Activated CD8-positive, alpha-beta memory T cell treated with anti-CD3 and anti-CD28 coated beads, Interleukin-2, amount 50 U/mL, for 24 hours (primary cell): ENCODE results near the gene LSAMP.
"Not testable (repeated sequence)": the region's sequence is repeated elsewhere in the genome, so short reads cannot be mapped to it uniquely, and the experiment has no call there.

Experiments used
- DNase-seq: peaks from one replicate; pipeline ENCODE4 v3.0.0-alpha.2; 2020; ENCODE audit errors: extremely low read depth

The LSAMP gene

DNA sequence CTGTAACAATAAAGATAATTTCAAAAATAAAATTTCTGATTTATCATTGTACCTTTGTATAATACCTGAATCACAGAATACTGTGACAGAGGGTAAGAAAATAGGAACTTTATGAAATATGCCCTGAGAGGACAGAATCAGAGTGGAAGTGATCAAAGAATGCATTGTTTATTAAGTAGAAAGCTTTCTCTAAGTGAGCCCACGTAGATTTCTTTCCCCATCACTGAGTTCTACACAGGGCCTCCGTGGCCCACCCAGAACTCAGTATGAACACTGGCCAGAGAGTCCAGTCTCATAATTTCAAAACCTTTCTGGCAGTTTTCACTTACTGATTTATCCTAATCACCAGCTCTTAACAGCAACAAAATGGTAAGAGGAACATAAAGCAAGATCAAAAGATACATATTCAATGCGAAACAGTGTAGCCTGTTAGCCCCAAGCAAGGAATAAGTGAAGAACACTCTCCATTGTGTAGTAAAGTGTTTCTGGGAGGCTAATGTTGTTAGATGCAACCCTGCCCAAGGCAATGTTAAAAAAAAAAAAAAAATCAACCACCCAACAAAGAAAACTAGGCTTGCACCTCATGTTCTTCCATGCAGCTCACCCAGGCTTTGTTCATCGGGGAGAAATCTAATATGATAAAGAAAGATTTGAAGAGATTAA is 341.3 kb downstream of the LSAMP start:
- no peak for DNase-seq

- no peak for DNase-seq
These were observed 343.2 kb downstream of the LSAMP start for GRCh38 chr3:116102037-116102436.

DNA sequence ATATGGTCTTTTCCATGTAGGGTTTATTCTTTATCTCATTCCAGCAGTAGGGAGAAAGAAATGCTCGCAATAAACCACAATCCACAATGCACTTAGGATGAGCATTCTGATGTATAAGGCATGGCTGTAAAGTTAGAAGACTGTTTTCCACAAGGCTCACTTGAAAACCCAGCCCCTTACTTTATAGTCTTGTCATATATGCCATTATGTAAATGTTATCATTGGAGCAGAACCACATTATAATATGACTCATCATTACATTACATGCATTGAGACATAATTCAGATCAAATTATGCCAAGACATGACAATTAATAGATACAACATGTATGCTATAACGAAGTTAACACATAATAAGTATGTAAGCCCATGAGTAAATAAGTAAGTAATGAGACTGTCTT is 348.1 kb downstream of the LSAMP start:
- DNase-seq: no peak

- DNase-seq: no peak
These were observed 348.7 kb downstream of the LSAMP start for GRCh38 chr3:116096631-116097030.

DNA sequence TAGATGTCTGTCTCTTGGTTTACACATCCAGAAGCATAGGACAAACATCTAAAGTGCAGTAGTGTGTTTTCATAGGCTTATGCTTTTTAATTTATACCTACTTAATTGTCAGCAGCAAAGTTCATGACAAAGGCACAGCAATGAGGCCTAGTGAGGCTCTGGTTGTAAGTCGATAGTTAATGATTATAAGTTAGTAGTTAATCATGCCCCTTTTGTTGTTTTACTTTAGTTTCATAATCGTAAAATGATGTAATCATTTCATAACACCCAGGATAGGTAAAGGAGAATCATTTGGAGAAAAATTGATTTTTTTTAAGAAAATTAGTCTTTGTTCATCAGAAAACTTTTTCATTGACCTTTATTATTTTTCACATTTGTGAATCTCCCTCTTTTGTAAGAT is 351.9 kb downstream of the LSAMP start:
- DNase-seq: no peak

DNA sequence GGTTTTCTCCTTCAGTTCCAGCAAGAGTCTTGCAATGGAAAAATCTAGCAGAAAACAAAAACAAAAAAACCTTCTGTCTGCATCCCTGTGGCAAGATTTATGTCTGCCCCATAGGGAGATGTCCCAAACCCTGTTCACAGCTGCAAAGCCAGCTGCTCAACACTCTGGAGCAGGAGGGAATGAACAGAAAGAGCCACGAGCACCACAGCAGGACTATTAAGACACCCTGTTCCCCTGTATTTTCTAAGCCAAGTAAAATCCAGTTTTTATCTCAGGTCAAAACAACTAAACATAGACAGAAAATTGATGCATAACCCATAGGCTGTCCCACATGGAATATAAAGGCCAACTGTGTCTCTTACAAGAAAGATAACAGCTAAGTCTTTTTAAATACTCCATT is 357.9 kb downstream of the LSAMP start:
- no peak for DNase-seq

DNA sequence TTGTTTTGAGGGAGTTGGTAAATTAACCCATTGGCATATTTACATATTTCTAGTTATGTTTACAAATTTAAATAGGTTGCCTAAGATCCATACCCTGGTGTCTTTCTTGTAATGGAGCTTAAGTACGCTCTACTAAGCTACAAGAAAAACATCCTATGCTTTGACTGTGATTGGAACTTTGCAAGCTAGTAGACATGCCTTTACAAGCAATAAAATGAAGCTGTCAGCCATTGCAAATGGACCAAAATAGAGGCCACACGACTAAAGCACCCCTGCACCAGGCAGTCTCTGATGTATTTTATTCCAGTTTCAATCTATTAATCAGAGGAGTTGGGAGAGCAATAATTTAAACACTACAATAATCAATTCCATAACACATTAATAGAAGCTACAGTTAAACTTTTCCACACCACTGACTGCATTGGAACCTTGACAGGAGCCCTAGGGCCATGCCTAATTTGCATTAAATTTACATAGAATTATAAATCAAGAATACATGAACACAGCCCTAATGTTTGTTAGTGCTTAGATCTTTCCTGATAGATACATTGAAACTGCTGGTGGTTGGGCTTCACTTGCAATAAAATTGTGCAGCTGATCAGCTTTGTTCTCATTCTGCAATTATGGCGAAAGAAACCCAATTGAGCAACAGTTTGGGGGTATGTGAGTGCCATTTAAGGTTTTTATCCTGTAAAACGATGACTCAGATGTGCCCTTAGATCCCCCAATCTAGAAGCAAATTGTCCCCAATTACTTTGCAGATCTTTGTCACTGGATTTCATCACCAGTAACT is 360.1 kb downstream of the LSAMP start:
- DNase-seq: no peak

DNA sequence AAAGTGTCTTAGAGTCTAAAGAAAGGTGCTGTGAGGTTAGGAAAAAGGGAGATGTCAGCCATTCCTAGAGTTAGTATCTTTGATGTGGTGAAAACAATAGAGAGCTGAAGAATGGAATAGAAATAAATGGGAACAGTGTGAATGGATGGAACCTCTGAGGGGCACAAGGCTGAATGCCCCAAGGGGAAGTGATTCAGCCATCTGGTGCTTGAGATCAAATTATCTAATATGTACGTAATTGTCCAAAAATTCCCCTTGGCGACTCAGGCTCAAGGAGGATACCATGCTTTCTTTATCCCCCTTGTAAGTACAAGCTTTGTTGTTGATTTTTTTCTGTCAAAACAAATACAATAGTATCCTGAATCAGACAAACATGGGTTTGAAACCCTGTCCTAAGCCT is 361.6 kb downstream of the LSAMP start:
- DNase-seq: no peak

GRCh38 chr3:116078561-116078960 is 366.7 kb downstream of the LSAMP start:
- DNase-seq: no peak

DNA sequence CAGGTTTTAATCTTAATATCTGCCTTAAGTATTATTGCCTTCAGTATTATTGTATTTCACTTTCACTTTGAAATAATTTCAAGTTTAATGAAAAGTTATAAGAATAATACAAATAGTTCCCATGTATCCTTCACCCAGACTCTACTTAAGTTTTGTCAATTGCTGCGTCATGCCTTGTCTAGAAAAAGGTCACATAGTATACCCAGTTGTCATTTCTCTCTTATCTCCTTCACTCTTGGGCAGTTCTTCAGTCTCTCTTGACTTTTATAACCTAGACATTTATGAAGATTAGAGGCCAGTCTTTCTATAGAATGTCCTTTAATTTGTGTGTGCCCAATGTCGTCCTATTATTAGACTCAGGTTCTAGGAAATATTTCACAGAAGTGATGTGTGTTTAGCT is 367.7 kb downstream of the LSAMP start:
- DNase-seq: no peak

DNA sequence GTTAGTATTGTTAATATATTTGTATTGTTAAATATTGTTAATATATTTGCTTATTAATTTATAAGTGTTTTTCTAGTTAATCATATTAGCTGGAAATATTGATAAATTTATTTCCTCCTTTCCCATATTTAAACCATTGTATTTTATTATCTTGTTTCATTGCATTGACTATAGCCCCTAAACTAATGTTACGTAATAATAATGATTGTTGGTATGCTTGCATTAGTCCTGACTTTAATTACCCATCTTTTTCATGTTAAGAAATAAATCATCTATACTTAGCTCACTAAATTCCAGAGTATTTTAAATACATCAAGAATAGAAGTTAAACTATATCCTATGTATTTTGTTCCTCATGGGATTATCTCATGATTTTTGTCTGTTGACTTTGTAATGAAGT is 368.2 kb downstream of the LSAMP start:
- DNase-seq: no peak

- not testable (repeated sequence) for DNase-seq
These were observed 374.6 kb downstream of the LSAMP start for GRCh38 chr3:116070516-116071278.

- no peak for DNase-seq
These were observed 375.2 kb downstream of the LSAMP start for GRCh38 chr3:116070061-116070460.

DNA sequence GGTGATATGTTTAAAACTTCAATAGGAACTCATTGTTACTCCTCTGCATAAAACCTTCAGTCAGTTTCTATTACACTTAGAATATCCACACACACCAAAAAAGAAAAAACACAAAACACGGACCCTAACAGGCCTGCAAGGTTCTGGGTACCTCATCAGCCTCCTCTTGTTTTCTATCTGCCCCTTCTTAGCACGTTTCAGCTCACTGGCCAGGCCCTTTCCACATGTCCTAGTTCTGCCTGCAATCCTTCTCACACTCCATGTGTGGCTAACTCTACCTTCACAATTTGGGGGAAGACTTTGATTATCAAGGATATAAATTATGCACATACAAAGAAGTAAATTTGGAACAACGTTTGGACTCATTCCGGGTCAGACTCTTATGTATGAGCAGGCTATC is 376.3 kb downstream of the LSAMP start:
- DNase-seq: no peak

DNA sequence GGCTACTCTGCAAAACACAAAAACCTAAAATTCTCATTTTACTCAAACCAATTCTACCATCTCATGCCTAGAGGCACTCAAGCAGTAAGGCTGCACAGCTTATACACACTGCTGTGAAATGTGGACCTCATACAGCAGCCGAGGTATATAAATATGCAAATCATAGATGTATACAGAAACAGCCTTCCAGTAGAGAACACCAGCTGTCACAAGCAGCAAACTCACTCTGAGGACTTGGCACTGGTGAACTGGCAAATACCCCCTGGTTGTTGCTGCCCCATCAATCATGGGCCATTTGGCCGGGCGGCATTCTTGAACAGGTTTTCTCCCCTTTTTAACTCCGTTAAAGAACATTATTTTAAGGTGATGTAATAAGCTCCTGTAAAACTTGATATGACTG is 378.0 kb downstream of the LSAMP start:
- no peak for DNase-seq

DNA sequence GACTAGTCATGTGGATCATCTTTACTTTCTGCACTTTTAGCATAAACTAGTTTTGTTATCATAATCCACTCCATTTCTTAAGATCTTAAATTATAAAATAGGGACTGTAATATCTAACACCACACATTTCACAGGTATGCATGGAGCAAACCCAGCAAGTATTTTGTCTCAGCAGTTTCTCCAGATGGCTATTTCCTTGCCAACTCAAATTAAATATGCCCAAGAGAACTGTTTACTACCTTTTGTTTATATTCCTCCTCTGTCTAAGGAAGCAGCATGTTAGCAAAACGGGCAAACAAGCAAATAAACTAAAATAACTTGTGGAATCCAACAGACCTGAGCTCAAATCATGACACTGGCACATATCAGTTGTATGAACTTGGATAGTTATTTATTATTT is 379.8 kb downstream of the LSAMP start:
- no peak for DNase-seq

GRCh38 chr3:116064646-116065045 is 380.6 kb downstream of the LSAMP start:
- DNase-seq: no peak

- no peak for DNase-seq
These were observed 385.7 kb downstream of the LSAMP start for GRCh38 chr3:116059421-116060096.

DNA sequence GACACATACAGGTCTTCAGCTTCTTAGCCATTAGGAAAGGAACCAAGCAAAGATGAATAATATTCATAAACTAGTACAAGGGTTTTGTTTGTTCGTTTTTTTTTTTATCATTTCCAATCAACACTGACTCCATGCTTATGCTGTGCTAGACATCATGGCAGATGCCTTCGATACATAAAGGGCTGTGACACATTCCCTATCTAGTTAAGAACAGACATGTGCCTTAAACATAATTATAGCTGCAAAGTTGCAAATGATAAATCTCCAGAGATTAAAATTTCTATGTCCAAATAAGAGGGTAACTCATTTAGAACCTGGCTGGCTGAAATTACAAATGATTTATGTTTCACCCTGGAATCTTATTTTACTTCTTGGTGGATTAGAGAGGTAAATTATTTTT is 386.4 kb downstream of the LSAMP start:
- no peak for DNase-seq

DNA sequence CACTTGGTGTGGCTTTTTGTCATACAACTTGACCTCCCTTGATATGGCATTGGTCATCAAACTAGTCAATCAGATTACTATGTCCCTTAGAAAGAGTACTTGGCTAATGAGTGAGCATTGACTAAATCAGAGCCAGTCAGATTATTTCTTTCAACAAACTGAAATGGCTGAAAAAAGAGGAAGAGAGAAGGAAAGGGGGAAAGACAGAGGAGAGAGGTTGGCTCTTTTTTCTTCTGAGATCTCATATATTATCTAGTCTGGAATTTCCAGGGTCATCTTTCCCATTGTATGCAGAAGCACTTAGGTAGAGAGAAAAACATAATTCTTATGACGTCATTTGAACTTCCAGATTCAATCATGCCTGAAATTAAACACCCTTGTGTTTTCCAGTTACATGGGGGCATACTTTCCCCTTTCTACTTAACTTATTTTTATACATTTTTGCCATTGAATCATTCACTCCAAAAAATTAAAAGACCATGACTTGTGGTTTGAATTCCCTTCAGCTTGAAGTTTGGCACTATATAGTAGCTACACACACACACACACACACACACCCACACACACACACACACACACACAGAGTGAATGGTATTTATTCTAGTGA is 387.8 kb downstream of the LSAMP start:
- no peak for DNase-seq

GRCh38 chr3:116056280-116056679 is 389.0 kb downstream of the LSAMP start:
- DNase-seq: no peak

GRCh38 chr3:116053017-116053416 is 392.3 kb downstream of the LSAMP start:
- DNase-seq: no peak
